IMR-90 (cell line): ENCODE data around the gene CD2. TPM values are rescaled to one million over a fixed set of nuclear protein-coding genes. Genes with fewer than 3 reads are reported as not detected.

Experiments used
- ATAC-seq: fragments of 200-7000 bp; cut with Tn5 transposase; 2 replicates; pipeline ENCODE4 v1.9.1; 2020; ENCODE audit warnings: low read depth, mild to moderate bottlenecking, moderate library complexity
- BruUV-seq: library from RNA; stranded (reverse); fragments of 400-500 nt; replicated peaks from 2 replicates; lab custom pipeline; 2021; lab: Mats Ljungman, UMichigan
- CTCF ChIA-PET: fragments of 300-600 bp; formaldehyde crosslinking; extraction: SDS; loops from one replicate; lab custom pipeline; 2021; ENCODE audit warnings: antibody characterized with exemption; lab: Yijun Ruan, JAX
- POLR2A ChIA-PET: fragments of 300-600 bp; sonication (Branson Sonifier 250); formaldehyde crosslinking; loops from one replicate; lab custom pipeline; 2022; ENCODE audit warnings: antibody characterized with exemption; ENCODE audit not compliant: unreplicated experiment; lab: Charles Lee
- DNase-seq: peaks from one replicate; pipeline ENCODE4 v3.0.0; 2013
- H2AFZ ChIP-seq: replicated peaks from 2 replicates; pipeline ENCODE3; 2013; ENCODE audit warnings: low read length, mild to moderate bottlenecking; ENCODE audit not compliant: poor library complexity
- H2AK5ac ChIP-seq: 2 replicates; pipeline ENCODE4 v1.6.1; 2013; ENCODE audit warnings: low read depth, low read length, inconsistent platforms
- H2AK9ac ChIP-seq: replicated peaks from 2 replicates; pipeline ENCODE3; 2013; ENCODE audit warnings: mild to moderate bottlenecking, low read depth, low read length, moderate library complexity; ENCODE audit not compliant: poor library complexity
- H2BK120ac ChIP-seq: 2 replicates; pipeline ENCODE4 v1.6.1; 2013; ENCODE audit warnings: low read depth, low read length, inconsistent platforms
- H2BK15ac ChIP-seq: 3 replicates; pipeline ENCODE4 v1.6.1; 2013; ENCODE audit warnings: low read depth, low read length, inconsistent platforms
- H2BK20ac ChIP-seq: 2 replicates; pipeline ENCODE4 v1.6.1; 2013; ENCODE audit warnings: low read depth, mild to moderate bottlenecking, inconsistent platforms, low read length, moderate library complexity
- H2BK5ac ChIP-seq: 2 replicates; pipeline ENCODE4 v1.6.1; 2013; ENCODE audit warnings: mild to moderate bottlenecking, low read depth, low read length, inconsistent platforms; ENCODE audit not compliant: poor library complexity, severe bottlenecking
- H3K14ac ChIP-seq: replicated peaks from 2 replicates; pipeline ENCODE4 v1.6.1; 2013; ENCODE audit warnings: low read depth, low read length, inconsistent platforms
- H3K18ac ChIP-seq: 2 replicates; pipeline ENCODE4 v1.6.1; 2013; ENCODE audit warnings: low read depth, low read length, control low read depth
- H3K23ac ChIP-seq: 2 replicates; pipeline ENCODE4 v1.6.1; 2013; ENCODE audit warnings: low read depth, low read length, inconsistent platforms
- H3K27ac ChIP-seq: 2 replicates; pipeline ENCODE4 v1.5.1; 2013; ENCODE audit warnings: mild to moderate bottlenecking, control low read depth, low read length; ENCODE audit not compliant: insufficient read depth
- H3K27me3 ChIP-seq: 2 replicates; pipeline ENCODE4 v1.6.1; 2013; ENCODE audit warnings: low read length; ENCODE audit not compliant: control insufficient read depth, insufficient read depth
- H3K36me3 ChIP-seq: 2 replicates; pipeline ENCODE4 v1.6.1; 2013; ENCODE audit warnings: low read length, mixed read lengths; ENCODE audit not compliant: control insufficient read depth, insufficient read depth
- H3K4ac ChIP-seq: 2 replicates; pipeline ENCODE4 v1.6.1; 2013; ENCODE audit warnings: low read depth, low read length, inconsistent platforms
- H3K4me1 ChIP-seq: 2 replicates; pipeline ENCODE4 v1.6.1; 2013; ENCODE audit warnings: low read length, mixed read lengths; ENCODE audit not compliant: control insufficient read depth, insufficient read depth
- H3K4me2 ChIP-seq: 2 replicates; pipeline ENCODE4 v1.6.1; 2013; ENCODE audit warnings: low read depth, mild to moderate bottlenecking, control low read depth, low read length, moderate library complexity
- H3K4me3 ChIP-seq: 2 replicates; pipeline ENCODE4 v1.5.1; 2013; ENCODE audit warnings: low read depth, mild to moderate bottlenecking, control low read depth, low read length, moderate library complexity; ENCODE audit not compliant: insufficient read depth
- H3K56ac ChIP-seq: 2 replicates; pipeline ENCODE4 v1.6.1; 2013; ENCODE audit warnings: low read length, inconsistent platforms; ENCODE audit not compliant: insufficient read depth; ENCODE audit errors: extremely low read depth
- H3K79me1 ChIP-seq, 2 experiments: 2 replicates each; pipeline ENCODE4 v1.6.1; 2013; ENCODE audit warnings: low read length in 2 of 2, inconsistent platforms in 1 of 2, low read depth in 1 of 2
- H3K9ac ChIP-seq: 2 replicates; pipeline ENCODE4 v1.6.1; 2013; ENCODE audit warnings: low read depth, low read length, control low read depth
- H3K9me1 ChIP-seq: 2 replicates; pipeline ENCODE4 v1.6.1; 2013; ENCODE audit warnings: low read length, inconsistent platforms; ENCODE audit not compliant: insufficient read depth
- H3K9me3 ChIP-seq: 2 replicates; pipeline ENCODE4 v1.6.1; 2013; ENCODE audit warnings: low read length; ENCODE audit not compliant: control insufficient read depth, insufficient read depth
- H4K20me1 ChIP-seq: 2 replicates; pipeline ENCODE4 v1.6.1; 2013; ENCODE audit warnings: low read length, inconsistent platforms; ENCODE audit not compliant: insufficient read depth
- H4K5ac ChIP-seq: 2 replicates; pipeline ENCODE4 v1.6.1; 2013; ENCODE audit warnings: mild to moderate bottlenecking, low read depth, low read length, control low read depth
- H4K8ac ChIP-seq, 2 experiments: 2 replicates each; pipeline ENCODE4 v1.6.1; 2013; ENCODE audit warnings: low read depth in 2 of 2, low read length in 2 of 2, control low read depth in 1 of 2, inconsistent platforms in 1 of 2
- H4K91ac ChIP-seq: 2 replicates; pipeline ENCODE4 v1.6.1; 2013; ENCODE audit warnings: low read depth, low read length, inconsistent platforms; ENCODE audit not compliant: insufficient read depth
- BHLHE40 ChIP-seq: fragments of 150-350 bp; IDR thresholded peaks from 2 replicates; pipeline ENCODE4 v1.6.1; 2016; ENCODE audit warnings: mild to moderate bottlenecking, low read depth, low read length
- CEBPB ChIP-seq: IDR thresholded peaks from 2 replicates; pipeline ENCODE4 v1.6.1; 2012; ENCODE audit warnings: low read depth, low read length, improper control_type of control experiment
- CHD1 ChIP-seq: IDR thresholded peaks from 2 replicates; pipeline ENCODE4 v1.6.1; 2012; ENCODE audit warnings: low read depth, low read length, improper control_type of control experiment
- FOS ChIP-seq: fragments of 150-350 bp; IDR thresholded peaks from 2 replicates; pipeline ENCODE4 v1.6.1; 2016; ENCODE audit warnings: low read depth, low read length
- MAFK ChIP-seq: IDR thresholded peaks from 2 replicates; pipeline ENCODE4 v1.6.1; 2012; ENCODE audit warnings: low read depth, low read length, improper control_type of control experiment
- MAZ ChIP-seq: IDR thresholded peaks from 2 replicates; pipeline ENCODE4 v1.6.1; 2012; ENCODE audit warnings: low read depth, mild to moderate bottlenecking, low read length, improper control_type of control experiment, moderate library complexity, borderline replicate concordance
- MXI1 ChIP-seq: IDR thresholded peaks from 2 replicates; pipeline ENCODE4 v1.6.1; 2012; ENCODE audit warnings: low read depth, mild to moderate bottlenecking, low read length, moderate library complexity, borderline replicate concordance
- NFE2L2 ChIP-seq: fragments of 150-350 bp; IDR thresholded peaks from 2 replicates; pipeline ENCODE4 v1.6.1; 2016; ENCODE audit warnings: low read depth, mild to moderate bottlenecking, low read length
- POLR2A ChIP-seq: IDR thresholded peaks from 2 replicates; pipeline ENCODE4 v1.6.1; 2012; ENCODE audit warnings: mild to moderate bottlenecking, low read depth, low read length
- RAD21 ChIP-seq: IDR thresholded peaks from 2 replicates; pipeline ENCODE4 v1.6.1; 2012; ENCODE audit warnings: low read length, improper control_type of control experiment
- RCOR1 ChIP-seq: IDR thresholded peaks from 2 replicates; pipeline ENCODE4 v1.6.1; 2012; ENCODE audit warnings: mild to moderate bottlenecking, low read length, improper control_type of control experiment; ENCODE audit not compliant: insufficient replicate concordance
- RFX5 ChIP-seq: IDR thresholded peaks from 2 replicates; pipeline ENCODE4 v1.8.0; 2012; ENCODE audit warnings: low read depth, mild to moderate bottlenecking, low read length, moderate library complexity
- SMC3 ChIP-seq: fragments of 150-350 bp; IDR thresholded peaks from 2 replicates; pipeline ENCODE4 v1.6.1; 2016; ENCODE audit warnings: low read depth, mild to moderate bottlenecking, antibody characterized with exemption, low read length, moderate library complexity
- WGBS, 2 experiments: methylation state at CpG; one replicate each; pipeline versions ENCODE4 v1.1.5 to v1.1.7; 2013; ENCODE audit warnings: missing lambda C conversion rate in 2 of 2; ENCODE audit not compliant: insufficient read length in 1 of 2; ENCODE audit errors: extremely low coverage in 2 of 2; 5-methylcytosine and 5-hydroxymethylcytosine counted together
- dilution Hi-C: fragments of 300-500 bp; cut with HindIII; formaldehyde crosslinking; loops from one replicate; pipeline ENCODE4 v1.14.3; 2018; ENCODE audit warnings: low sequenced_read_pairs; ENCODE audit not compliant: unreplicated experiment
- in situ Hi-C: fragments of 300-500 bp; cut with MboI; formaldehyde crosslinking; loops from 3 replicates; pipeline ENCODE4 v1.14.3; 2019; ENCODE audit warnings: low sequenced_read_pairs, inconsistent platforms, mixed read lengths
- intact Hi-C: fragments of 100-400 bp; cut with micrococcal nuclease; formaldehyde crosslinking; loops from 2 replicates; pipeline ENCODE4 v1.10.0; 2022
- polyA plus RNA-seq, 3 experiments: library from polyadenylated mRNA; depleted of rRNA; stranded (reverse); fragments of >200 nt; gene quantifications; 2 replicates each; pipeline ENCODE4 v1.2.3, GENCODE V29; 2012; ENCODE audit warnings: low replicate concordance in 1 of 3
- total RNA-seq: library from RNA; depleted of rRNA; stranded (reverse); fragments of >200 nt; gene quantifications from 2 replicates; pipeline ENCODE4 v1.2.3, GENCODE V29; 2012
- TF ChIP-seq, protein P1 (sequence below): conservative IDR thresholded peaks from 2 replicates; pipeline ENCODE4 v1.5.1; 2012; ENCODE audit warnings: mild to moderate bottlenecking, low read depth, low read length, improper control_type of control experiment
- TF ChIP-seq, protein P2 (sequence below): fragments of 150-350 bp; IDR thresholded peaks from 2 replicates; pipeline ENCODE4 v1.6.1; 2017; ENCODE audit warnings: mild to moderate bottlenecking, antibody characterized with exemption, low read length, low read depth
- TF ChIP-seq, protein P3 (sequence below): fragments of 150-350 bp; IDR thresholded peaks from 2 replicates; pipeline ENCODE4 v1.6.1; 2016; ENCODE audit warnings: low read depth, mild to moderate bottlenecking, low read length, moderate library complexity, borderline replicate concordance

CD2 gene
- total and polyA plus RNA-seq, 2 of the 4 experiments (the other 2 are of a cell fraction): not detected

DNA sequence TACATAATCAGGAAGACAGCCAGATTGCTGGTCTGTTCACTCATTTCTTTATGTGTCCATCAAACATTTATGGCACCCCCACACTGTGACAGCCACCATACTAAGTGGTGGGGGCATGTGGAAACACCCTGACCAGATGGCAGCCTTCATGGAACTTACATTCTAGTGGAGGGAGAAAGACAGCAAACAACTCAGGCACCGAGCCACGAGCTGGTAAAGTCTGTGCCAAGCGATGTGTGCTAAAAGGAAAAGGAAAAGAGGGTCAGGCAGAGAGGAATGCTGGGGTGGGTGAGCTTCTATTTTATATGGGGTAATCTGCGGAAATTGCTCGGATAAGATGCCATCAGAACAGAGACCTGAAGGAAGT lies 33.2 kb upstream of the CD2 start:
- Histone ChIP-seq H3K4me3 (no peak overlapping the region), H3K27me3 (no peaks in the 10 kb centered on the region), H2AK9ac (no peak overlapping the region), H2BK20ac (no peak overlapping the region), H3K14ac (no peak overlapping the region), H3K27ac (no peak overlapping the region), H3K9me1 (no peaks in the 10 kb centered on the region), H3K79me1 (no peaks in the 10 kb centered on the region), H4K5ac (no peak overlapping the region), H2AFZ (no peak overlapping the region), H3K9ac (no peak overlapping the region), H4K8ac (no peak overlapping the region), H3K4me1 (no peaks in the 10 kb centered on the region), H2BK5ac (no peak overlapping the region), H2BK15ac (no peak overlapping the region), H4K20me1 (no peaks in the 10 kb centered on the region), H2BK120ac (no peak overlapping the region), H3K23ac (no peak overlapping the region), H4K91ac (no peak overlapping the region), H3K4me2 (no peak overlapping the region), H3K4ac (no peak overlapping the region), H2AK5ac (no peak overlapping the region), H3K56ac (no peak overlapping the region), H3K18ac (no peak overlapping the region), H3K36me3 (no peaks in the 10 kb centered on the region), H3K9me3 (no peaks in the 10 kb centered on the region)
- TF ChIP-seq, protein P1, sequence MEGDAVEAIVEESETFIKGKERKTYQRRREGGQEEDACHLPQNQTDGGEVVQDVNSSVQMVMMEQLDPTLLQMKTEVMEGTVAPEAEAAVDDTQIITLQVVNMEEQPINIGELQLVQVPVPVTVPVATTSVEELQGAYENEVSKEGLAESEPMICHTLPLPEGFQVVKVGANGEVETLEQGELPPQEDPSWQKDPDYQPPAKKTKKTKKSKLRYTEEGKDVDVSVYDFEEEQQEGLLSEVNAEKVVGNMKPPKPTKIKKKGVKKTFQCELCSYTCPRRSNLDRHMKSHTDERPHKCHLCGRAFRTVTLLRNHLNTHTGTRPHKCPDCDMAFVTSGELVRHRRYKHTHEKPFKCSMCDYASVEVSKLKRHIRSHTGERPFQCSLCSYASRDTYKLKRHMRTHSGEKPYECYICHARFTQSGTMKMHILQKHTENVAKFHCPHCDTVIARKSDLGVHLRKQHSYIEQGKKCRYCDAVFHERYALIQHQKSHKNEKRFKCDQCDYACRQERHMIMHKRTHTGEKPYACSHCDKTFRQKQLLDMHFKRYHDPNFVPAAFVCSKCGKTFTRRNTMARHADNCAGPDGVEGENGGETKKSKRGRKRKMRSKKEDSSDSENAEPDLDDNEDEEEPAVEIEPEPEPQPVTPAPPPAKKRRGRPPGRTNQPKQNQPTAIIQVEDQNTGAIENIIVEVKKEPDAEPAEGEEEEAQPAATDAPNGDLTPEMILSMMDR: no peak
- no peak for TF ChIP-seq RAD21
- no peak for TF ChIP-seq POLR2A
- no peak for TF ChIP-seq RCOR1
- TF ChIP-seq CHD1: no peak
- TF ChIP-seq, protein P2, sequence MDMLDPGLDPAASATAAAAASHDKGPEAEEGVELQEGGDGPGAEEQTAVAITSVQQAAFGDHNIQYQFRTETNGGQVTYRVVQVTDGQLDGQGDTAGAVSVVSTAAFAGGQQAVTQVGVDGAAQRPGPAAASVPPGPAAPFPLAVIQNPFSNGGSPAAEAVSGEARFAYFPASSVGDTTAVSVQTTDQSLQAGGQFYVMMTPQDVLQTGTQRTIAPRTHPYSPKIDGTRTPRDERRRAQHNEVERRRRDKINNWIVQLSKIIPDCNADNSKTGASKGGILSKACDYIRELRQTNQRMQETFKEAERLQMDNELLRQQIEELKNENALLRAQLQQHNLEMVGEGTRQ: no peak
- no peak for TF ChIP-seq BHLHE40
- no peak for TF ChIP-seq FOS
- no peak for TF ChIP-seq SMC3
- TF ChIP-seq MAZ: no peak
- TF ChIP-seq MXI1: no peak
- TF ChIP-seq, protein P3, sequence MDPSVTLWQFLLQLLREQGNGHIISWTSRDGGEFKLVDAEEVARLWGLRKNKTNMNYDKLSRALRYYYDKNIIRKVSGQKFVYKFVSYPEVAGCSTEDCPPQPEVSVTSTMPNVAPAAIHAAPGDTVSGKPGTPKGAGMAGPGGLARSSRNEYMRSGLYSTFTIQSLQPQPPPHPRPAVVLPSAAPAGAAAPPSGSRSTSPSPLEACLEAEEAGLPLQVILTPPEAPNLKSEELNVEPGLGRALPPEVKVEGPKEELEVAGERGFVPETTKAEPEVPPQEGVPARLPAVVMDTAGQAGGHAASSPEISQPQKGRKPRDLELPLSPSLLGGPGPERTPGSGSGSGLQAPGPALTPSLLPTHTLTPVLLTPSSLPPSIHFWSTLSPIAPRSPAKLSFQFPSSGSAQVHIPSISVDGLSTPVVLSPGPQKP: no peak
- no peak for TF ChIP-seq MAFK
- TF ChIP-seq RFX5: no peak
- no peak for TF ChIP-seq NFE2L2
- no peak for TF ChIP-seq CEBPB
- no peak for ATAC-seq
- BruUV-seq: no TSS peak
- intact Hi-C loops: loop anchor here (5.0 kb wide), 1 partner anchor 561 kb away; no protein-coding TSS in a partner anchor
- ChIA-PET CTCF (no interaction called here), POLR2A (no interaction called here)
- 38% methylated on average over 1 of the region's 5 CpGs; no CpG with 5 or more reads in 1 of the 2 experiments for WGBS, 2 experiments
- dilution Hi-C loops: no loop called here
- no peak for DNase-seq
- in situ Hi-C loops: no loop called here
